Large intestine (tissue), 3 donors: Measurements from ENCODE around the gene AGER. TPM values are rescaled to one million over a fixed set of nuclear protein-coding genes. Genes with fewer than 3 reads are reported as not detected.
"Not testable (repeated sequence)": the region's sequence is repeated elsewhere in the genome, so short reads cannot be mapped to it uniquely, and the experiment has no call there.

Experiments used
- DNase-seq, 2 donors: peaks; one replicate each; pipeline versions ENCODE4 v3.0.0 to v3.0.0-alpha.2; 2013
- H3K27ac ChIP-seq: one replicate; pipeline ENCODE4 v1.5.1; 2013; ENCODE audit warnings: low read length
- H3K27me3 ChIP-seq: 2 replicates; pipeline ENCODE4 v1.6.1; 2013; ENCODE audit warnings: low read length; ENCODE audit not compliant: control insufficient read depth, insufficient read depth
- H3K36me3 ChIP-seq: 2 replicates; pipeline ENCODE4 v1.6.1; 2013; ENCODE audit warnings: low read length; ENCODE audit not compliant: control insufficient read depth, insufficient read depth
- H3K4me1 ChIP-seq: one replicate; pipeline ENCODE4 v1.6.1; 2013; ENCODE audit warnings: low read length; ENCODE audit not compliant: control insufficient read depth, insufficient read depth
- H3K4me3 ChIP-seq: one replicate; pipeline ENCODE4 v1.5.1; 2013; ENCODE audit warnings: low read length
- H3K9me3 ChIP-seq: one replicate; pipeline ENCODE4 v1.6.1; 2013; ENCODE audit warnings: mild to moderate bottlenecking, low read depth, low read length, moderate library complexity; ENCODE audit not compliant: control insufficient read depth
- WGBS: methylation state at CpG from one replicate; pipeline ENCODE4 v1.1.5; 2013; ENCODE audit warnings: low lambda C conversion rate; ENCODE audit not compliant: insufficient coverage; 5-methylcytosine and 5-hydroxymethylcytosine counted together
- polyA plus RNA-seq: library from polyadenylated mRNA; unstranded; fragments of 120-200 nt; gene quantifications from one replicate; pipeline ENCODE4 v1.2.1, GENCODE V29; 2013

The AGER gene
- polyA plus RNA-seq, 1 donor, result 14.9 TPM

DNA sequence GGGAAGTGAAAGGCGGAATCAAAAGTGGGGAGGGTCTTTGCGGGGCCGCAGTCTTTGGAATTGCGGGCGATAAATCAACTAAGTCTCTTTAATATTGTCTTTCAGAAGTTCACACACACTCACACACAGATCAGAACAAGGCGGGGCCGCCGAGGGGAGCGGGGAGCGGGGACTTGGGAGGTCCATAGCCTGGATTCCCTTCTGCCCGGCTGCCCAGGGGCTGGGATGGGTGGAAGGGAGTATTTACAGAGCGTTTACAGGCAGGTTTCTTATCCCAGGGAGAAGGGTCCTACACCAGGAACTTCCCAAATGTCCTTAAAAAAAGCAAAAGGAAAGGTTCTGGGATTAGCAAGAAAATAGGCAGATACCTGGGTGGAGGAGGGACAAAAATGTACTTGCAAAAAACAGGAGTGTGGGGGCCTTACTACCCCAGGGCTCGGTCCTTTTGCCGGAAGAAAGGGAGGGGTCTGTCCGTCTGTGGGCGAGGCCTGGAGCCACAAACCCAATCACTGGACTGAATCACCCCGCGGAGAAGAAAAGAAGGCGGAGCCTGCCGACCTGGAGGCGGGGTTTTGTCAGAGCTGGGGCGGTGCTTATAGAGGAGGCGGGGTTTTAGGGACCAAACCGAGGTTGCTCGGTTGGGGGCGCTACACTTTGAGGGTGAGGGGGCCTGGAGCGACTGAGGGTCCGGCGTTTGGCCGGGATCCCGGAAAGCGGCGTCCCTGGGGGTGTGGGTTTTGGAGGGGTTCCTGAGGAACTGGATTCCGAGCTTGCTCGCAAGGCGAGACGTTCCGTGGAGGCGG, 35.6 kb downstream of the AGER start:
- Histone ChIP-seq H3K4me1 (peaks cover 25% of the 10 kb centered on the region), H3K9me3 (peaks cover 7% of the 10 kb centered on the region), H3K27ac (no peak overlapping the region), H3K4me3 (peak overlapping the region; percentile 41), H3K27me3 (peaks cover 11% of the 10 kb centered on the region), H3K36me3 (no peaks in the 10 kb centered on the region)
- DNase-seq, result peak; percentile 75 to 80
- WGBS, result no CpG with 5 or more reads among the region's 39 CpGs

DNA sequence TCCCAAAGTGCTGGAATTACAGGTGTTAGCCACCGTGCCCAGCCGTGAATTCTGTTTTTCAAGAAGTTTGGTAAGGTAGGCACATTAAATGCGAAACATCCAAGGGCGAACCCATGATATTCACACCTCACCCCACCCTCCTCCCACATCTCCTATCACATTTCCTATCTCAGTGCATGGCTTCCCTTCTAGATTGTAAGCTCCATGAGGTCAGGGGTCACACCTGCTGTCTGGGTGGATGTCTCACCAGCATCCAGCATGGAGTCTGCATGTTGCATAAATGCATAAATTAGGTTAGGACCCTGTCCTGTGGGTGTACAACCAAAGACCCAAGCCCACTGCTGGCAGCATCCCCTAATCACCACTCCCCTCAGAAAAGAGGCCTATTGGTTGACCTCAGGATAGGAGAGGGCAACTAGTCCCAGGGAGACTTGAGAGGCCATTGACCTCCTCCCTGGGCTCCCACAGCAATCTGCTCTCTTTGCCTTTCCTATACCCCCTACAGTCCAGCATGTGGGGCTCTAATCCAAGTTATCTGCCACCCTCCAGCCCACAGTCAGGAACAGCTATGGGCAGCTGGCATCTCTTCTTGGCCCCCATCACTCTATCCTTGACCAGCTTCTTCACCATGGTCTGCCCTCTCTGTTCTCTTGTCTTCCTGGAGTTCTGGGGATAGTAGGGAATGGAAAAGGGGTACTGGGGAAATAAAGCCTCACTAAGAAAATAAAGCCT, 36.5 kb downstream of the AGER start:
- peaks cover 11% of the 10 kb centered on the region for H3K27me3 ChIP-seq
- WGBS, result no CpG with 5 or more reads among the region's 4 CpGs
- H3K36me3 ChIP-seq, result no peaks in the 10 kb centered on the region
- no peak overlapping the region for H3K27ac ChIP-seq
- H3K9me3 ChIP-seq, result peaks cover 7% of the 10 kb centered on the region
- DNase-seq, result no peak
- no peak overlapping the region for H3K4me3 ChIP-seq
- H3K4me1 ChIP-seq, result peaks cover 17% of the 10 kb centered on the region

DNA sequence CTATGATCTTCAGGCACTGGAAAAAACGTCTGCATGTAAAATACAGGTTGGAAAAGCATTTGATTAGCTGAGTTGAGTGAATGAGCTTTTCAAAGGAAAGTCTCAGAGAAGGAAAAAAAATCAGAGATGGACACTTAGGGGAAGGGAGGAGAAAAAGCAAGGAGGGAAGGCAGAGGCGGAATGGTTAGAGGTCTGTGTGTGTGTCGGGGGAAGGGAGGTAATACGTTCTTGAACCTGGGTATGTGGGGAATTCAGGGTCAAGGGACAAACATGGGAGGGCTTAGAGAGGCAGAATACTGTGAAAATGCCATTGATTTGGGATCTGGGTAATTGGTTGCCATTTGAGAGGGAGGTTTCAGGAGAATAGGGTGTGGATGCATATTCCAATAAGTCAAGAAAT, 37.4 kb downstream of the AGER start:
- Histone ChIP-seq H3K4me3 (no peak overlapping the region), H3K27ac (no peak overlapping the region), H3K4me1 (peaks cover 17% of the 10 kb centered on the region), H3K27me3 (peaks cover 11% of the 10 kb centered on the region), H3K9me3 (peaks cover 7% of the 10 kb centered on the region), H3K36me3 (no peaks in the 10 kb centered on the region)
- no peak for DNase-seq
- 83% methylated on average over 1 of the region's 4 CpGs for WGBS

DNA sequence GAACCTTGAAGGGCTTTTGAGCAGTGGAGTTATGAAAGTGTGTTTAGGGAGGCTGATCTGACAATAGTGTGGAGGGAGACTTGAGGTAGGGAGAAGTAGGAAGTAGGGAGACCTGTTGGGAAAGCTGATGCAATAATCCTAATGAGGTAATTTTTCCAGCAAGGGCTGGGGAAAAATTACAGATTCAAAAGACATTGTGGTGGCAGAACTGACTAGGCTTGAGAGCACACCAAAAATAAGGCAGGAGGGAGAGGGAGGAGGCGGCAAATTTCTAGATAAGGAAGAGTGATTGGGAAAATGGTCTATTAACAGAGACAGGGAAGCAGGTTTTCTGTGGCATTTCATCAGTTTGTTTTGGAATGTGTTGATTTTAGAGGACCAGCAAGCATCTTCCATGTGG, 37.8 kb downstream of the AGER start:
- peak in 1 of 2 donors; percentile 33 for DNase-seq
- Histone ChIP-seq H3K4me1 (peaks cover 20% of the 10 kb centered on the region), H3K4me3 (no peak overlapping the region), H3K9me3 (peaks cover 7% of the 10 kb centered on the region), H3K36me3 (no peaks in the 10 kb centered on the region), H3K27me3 (peaks cover 11% of the 10 kb centered on the region), H3K27ac (no peak overlapping the region)
- 83% methylated on average over 1 of the region's 1 CpG for WGBS

DNA sequence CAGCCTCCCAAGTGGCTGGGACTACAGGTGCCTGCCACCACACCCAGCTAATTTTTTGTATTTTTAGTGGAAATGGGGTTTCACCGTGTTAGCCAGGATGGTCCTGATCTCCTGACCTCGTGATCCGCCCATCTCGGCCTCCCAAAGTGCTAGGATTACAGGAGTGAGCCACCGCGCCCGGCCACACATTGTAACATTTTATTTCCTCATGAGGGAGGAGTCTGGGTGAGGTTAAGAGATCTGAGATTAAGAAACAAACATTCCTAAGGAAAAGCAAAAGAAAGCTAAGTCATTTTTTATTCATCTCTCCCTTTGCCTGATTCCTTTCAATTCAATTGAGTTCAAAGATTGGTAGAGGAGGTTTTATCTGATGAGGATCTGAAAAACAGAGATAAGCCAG, 39.8 kb downstream of the AGER start:
- H3K4me3 ChIP-seq, H3K27me3 ChIP-seq, H3K9me3 ChIP-seq, H3K36me3 ChIP-seq, H3K27ac ChIP-seq: not testable (repeated sequence)
- DNase-seq, result peak in 1 of 2 donors; percentile 55
- H3K4me1 ChIP-seq, result peaks cover 26% of the 10 kb centered on the region
- no CpG with 5 or more reads among the region's 7 CpGs for WGBS

DNA sequence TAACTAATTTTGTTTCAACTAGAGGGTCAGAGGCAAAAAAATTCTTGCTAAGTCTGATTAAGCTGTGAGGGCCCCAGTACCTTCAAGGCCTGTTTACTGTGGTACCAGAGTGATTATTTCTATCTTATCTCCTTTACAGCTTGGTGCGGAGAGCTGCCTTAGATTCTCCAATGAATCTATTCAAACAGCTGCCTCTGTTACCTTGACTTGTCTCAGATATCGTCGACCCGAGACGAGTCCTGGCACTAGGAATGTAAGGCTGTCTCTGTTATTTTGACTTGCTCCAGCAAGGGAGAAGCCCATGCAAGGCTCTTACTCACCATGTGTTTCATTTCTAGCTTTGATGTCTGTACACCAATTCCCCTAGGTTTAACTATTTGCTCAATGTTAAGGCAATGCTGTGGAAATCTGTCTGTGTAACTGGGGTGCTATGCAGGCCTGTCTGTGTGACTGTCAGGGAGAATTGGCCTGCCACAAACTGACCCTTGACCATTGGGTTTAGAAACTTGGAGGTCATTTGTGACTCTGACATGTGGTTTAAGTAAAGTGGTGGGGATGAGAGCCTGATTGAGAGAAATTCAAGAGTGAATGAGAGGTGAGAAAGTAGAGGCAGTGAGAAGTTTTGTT, 43.5 kb downstream of the AGER start:
- Histone ChIP-seq H3K9me3 (no peaks in the 10 kb centered on the region), H3K4me1 (peaks cover 17% of the 10 kb centered on the region), H3K27ac (peak overlapping the region; percentile 0), H3K27me3 (no peaks in the 10 kb centered on the region), H3K36me3 (no peaks in the 10 kb centered on the region), H3K4me3 (no peak overlapping the region)
- peak in 1 of 2 donors; percentile 19 for DNase-seq
- no CpG with 5 or more reads among the region's 5 CpGs for WGBS

- Histone ChIP-seq H3K27me3 (no peaks in the 10 kb centered on the region), H3K27ac (no peak overlapping the region), H3K4me1 (peaks cover 17% of the 10 kb centered on the region), H3K9me3 (no peaks in the 10 kb centered on the region), H3K36me3 (no peaks in the 10 kb centered on the region), H3K4me3 (no peak overlapping the region)
- no peak for DNase-seq
- 79% methylated on average over 2 of the region's 5 CpGs for WGBS
Observed at GRCh38 chr6:32139590-32139989, 44.5 kb downstream of the AGER start.

DNA sequence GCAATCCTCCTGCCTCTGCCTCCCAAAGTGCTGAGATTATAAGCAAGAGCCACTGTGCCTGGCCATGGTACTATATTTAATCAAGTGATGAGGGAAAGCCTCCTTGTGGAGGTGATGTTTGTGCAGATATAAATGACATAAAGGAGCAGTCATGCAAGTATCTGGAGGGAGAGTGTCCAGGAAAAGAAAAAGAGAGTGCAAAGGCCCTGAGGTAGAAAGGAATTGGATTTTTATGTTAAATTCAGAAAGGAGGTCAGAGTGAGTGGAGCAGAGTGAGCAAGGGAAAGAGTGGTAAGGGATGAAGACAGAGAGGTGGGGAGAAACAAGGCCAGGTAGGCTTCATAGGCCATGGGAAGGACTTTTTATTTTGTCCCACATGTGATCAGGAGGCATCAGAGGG, 46.6 kb downstream of the AGER start:
- H3K4me3 ChIP-seq, result no peak overlapping the region
- no peaks in the 10 kb centered on the region for H3K27me3 ChIP-seq
- no peak for DNase-seq
- peaks cover 17% of the 10 kb centered on the region for H3K4me1 ChIP-seq
- no peak overlapping the region for H3K27ac ChIP-seq
- no peaks in the 10 kb centered on the region for H3K36me3 ChIP-seq
- no peaks in the 10 kb centered on the region for H3K9me3 ChIP-seq

DNA sequence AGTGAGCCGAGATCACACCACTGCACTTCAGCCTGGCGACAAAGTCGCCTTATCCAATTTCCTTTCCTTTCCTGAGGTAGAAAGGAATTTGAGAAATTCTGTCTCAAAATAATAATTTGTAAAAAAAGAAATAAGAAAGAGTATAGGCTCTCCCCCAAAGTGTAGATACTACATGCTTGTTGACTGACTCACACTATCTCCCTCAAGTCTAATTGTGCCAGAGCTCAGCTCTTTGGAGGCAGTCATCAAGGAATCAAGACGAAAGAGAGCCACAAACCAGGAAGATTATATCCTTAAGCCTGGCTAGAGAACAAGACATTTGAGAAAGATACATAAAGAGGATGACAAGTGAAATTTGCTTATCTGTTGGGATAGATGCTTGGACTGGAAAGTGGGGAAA, 50.3 kb downstream of the AGER start:
- no CpG with 5 or more reads among the region's 4 CpGs for WGBS
- Histone ChIP-seq H3K4me3 (no peak overlapping the region), H3K36me3 (no peaks in the 10 kb centered on the region), H3K27ac (no peak overlapping the region), H3K4me1 (peaks cover 9% of the 10 kb centered on the region), H3K9me3 (no peaks in the 10 kb centered on the region), H3K27me3 (no peaks in the 10 kb centered on the region)
- DNase-seq, result no peak

DNA sequence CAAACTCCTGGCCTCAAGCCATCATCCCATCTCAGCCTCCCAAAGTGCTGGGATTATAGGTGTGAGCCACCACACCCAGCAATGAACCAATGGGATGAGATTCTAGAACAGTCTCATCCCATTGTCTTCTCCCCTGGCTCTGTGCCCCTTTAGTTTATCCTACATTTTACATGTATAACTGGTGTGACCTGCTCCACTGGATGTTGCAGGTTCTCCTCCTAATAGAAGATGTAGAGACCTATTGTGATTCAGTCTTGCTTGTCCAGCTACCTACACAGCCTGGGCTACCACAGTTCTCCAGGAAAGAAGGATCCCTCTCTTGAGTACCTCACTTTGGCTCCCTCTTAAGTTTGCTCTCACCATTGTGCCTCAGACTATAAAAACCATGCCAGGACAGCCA, 51.9 kb downstream of the AGER start:
- H3K27me3 ChIP-seq, result no peaks in the 10 kb centered on the region
- H3K36me3 ChIP-seq, result no peaks in the 10 kb centered on the region
- H3K27ac ChIP-seq, result no peak overlapping the region
- no peak overlapping the region for H3K4me3 ChIP-seq
- peaks cover 16% of the 10 kb centered on the region for H3K4me1 ChIP-seq
- DNase-seq, result no peak
- no peaks in the 10 kb centered on the region for H3K9me3 ChIP-seq
